Measurements from ENCODE around the gene TRIM14. TPM values are rescaled to one million over a fixed set of nuclear protein-coding genes. Genes with fewer than 3 reads are reported as not detected.

Gene TRIM14
- total and polyA plus RNA-seq, 2 of the 4 experiments (the other 2 are of a cell fraction) = 3.0 to 8.5 TPM

DNA sequence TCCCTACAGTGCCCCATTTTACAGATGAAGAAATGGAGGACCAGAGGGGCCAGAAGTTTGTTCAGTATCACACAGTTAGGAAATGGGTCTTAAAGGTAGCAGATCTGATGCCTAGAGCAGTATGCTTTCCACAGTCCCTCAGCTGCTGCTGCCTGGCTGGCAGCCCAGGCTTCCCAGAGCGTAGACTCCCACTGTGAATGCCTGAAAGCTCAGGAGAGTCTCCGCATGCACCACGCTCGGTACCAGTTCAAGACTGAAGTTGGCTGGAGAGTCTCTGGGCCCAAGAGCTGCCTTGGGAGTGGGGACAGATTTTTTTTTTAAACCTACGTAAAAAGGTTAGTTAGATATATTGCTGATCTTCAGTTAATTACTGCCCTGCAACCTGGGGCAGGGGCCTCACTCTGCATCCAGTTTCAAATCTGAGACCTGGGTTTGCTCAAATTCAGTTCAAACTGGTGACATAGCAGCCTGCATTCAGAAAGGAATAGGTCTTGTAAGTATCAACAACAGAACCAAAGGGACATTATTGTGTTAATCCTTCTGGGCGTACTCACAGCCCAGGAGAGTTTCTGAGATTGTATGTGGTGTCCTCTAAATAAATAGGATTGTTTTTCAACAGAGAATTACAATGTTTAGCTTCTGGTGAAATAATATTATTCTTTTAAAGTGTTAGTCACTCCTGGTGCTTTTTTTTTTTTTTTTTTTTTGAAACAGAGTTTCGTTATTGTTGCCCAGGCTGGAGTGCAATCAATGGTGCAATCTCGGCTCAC is 54.2 kb downstream of the TRIM14 start:
- Histone ChIP-seq H3K14ac (replicated peaks; ENCODE audit: low read depth, low read length) (no peak overlapping the region), H3K56ac (ENCODE audit: extremely low read depth, insufficient read depth, low read length) (no peak overlapping the region), H3K27ac (ENCODE audit: insufficient read depth, low read length) (no peak overlapping the region), H3K4me3 (ENCODE audit: insufficient read depth, low read depth, low read length) (no peak overlapping the region), H3K36me3 (ENCODE audit: control insufficient read depth, insufficient read depth, low read length) (peaks cover 30% of the 10 kb centered on the region), H4K8ac (ENCODE audit: low read depth in 2 of 2, low read length in 2 of 2) (no peak overlapping the region), H4K20me1 (ENCODE audit: insufficient read depth, low read length) (peaks cover 12% of the 10 kb centered on the region; the same call in 1 of the 2 replicates), H3K9ac (ENCODE audit: low read depth, low read length) (no peak overlapping the region), H3K18ac (ENCODE audit: low read depth, low read length) (no peak overlapping the region), H4K91ac (ENCODE audit: insufficient read depth, low read depth, low read length) (no peak overlapping the region), H2AK5ac (ENCODE audit: low read depth, low read length) (no peak overlapping the region), H3K4me1 (ENCODE audit: control insufficient read depth, insufficient read depth, low read length) (0 out of 2 replicates have a peak, but pooled peaks cover 1% of the 10 kb centered on the region), H2BK20ac (ENCODE audit: low read depth, low read length) (no peak overlapping the region), H2BK120ac (ENCODE audit: low read depth, low read length) (no peak overlapping the region), H2BK5ac (ENCODE audit: low read depth, low read length, poor library complexity, severe bottlenecking) (no peak overlapping the region), H3K27me3 (ENCODE audit: control insufficient read depth, insufficient read depth, low read length) (no peaks in the 10 kb centered on the region), H3K9me3 (ENCODE audit: control insufficient read depth, insufficient read depth, low read length) (no peaks in the 10 kb centered on the region), H2AFZ (replicated peaks; ENCODE audit: low read length, poor library complexity) (no peak overlapping the region), H2BK15ac (ENCODE audit: low read depth, low read length) (no peak overlapping the region), H4K5ac (ENCODE audit: low read depth, low read length) (no peak overlapping the region), H3K4me2 (ENCODE audit: low read depth, low read length) (no peak overlapping the region), H3K9me1 (ENCODE audit: insufficient read depth, low read length) (peaks cover 9% of the 10 kb centered on the region), H3K4ac (ENCODE audit: low read depth, low read length) (no peak overlapping the region), H3K79me1 (ENCODE audit: low read depth in 1 of 2, low read length in 2 of 2) (peaks cover 20 to 65% of the 10 kb centered on the region in 2 experiments), H2AK9ac (replicated peaks; ENCODE audit: low read depth, low read length, poor library complexity) (peak overlapping the region; percentile 37), H3K23ac (ENCODE audit: low read depth, low read length) (no peak overlapping the region)
- ATAC-seq (ENCODE audit: low read depth) (peak; percentile 57), DNase-seq (no peak)
- no TSS peak for BruUV-seq (replicated peaks)
- in situ Hi-C loops (cut with MboI; ENCODE audit: low sequenced_read_pairs) (no loop called here), intact Hi-C loops (cut with micrococcal nuclease) (no loop called here), dilution Hi-C loops (cut with HindIII; ENCODE audit: low sequenced_read_pairs, unreplicated experiment) (no loop called here)
- POLR2A ChIA-PET (ENCODE audit: unreplicated experiment) = no interaction called here
- CTCF ChIA-PET = no interaction called here
- TF ChIP-seq, protein P1, sequence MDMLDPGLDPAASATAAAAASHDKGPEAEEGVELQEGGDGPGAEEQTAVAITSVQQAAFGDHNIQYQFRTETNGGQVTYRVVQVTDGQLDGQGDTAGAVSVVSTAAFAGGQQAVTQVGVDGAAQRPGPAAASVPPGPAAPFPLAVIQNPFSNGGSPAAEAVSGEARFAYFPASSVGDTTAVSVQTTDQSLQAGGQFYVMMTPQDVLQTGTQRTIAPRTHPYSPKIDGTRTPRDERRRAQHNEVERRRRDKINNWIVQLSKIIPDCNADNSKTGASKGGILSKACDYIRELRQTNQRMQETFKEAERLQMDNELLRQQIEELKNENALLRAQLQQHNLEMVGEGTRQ (IDR thresholded peaks at IDR 0.05; ENCODE audit: low read depth, low read length) = no peak
- TF ChIP-seq FOS (IDR thresholded peaks at IDR 0.05; ENCODE audit: low read depth, low read length) (no peak), RAD21 (IDR thresholded peaks at IDR 0.05; ENCODE audit: low read length) (no peak), SMC3 (IDR thresholded peaks at IDR 0.05; ENCODE audit: low read depth, low read length) (no peak), POLR2A (IDR thresholded peaks at IDR 0.05; ENCODE audit: low read depth, low read length) (no peak), MAZ (IDR thresholded peaks at IDR 0.05; ENCODE audit: borderline replicate concordance, low read depth, low read length) (no peak), CHD1 (IDR thresholded peaks at IDR 0.05; ENCODE audit: low read depth, low read length) (no peak), NFE2L2 (IDR thresholded peaks at IDR 0.05; ENCODE audit: low read depth, low read length) (no peak), RCOR1 (IDR thresholded peaks at IDR 0.05; ENCODE audit: insufficient replicate concordance, low read length) (no peak)
- WGBS, 2 experiments (ENCODE audit: extremely low coverage in 2 of 2, insufficient read length in 1 of 2) = 87% methylated on average over 3 of the region's 8 CpGs; no CpG with 5 or more reads in 1 of the 2 experiments

Data from IMR-90 (cell line).